Mesenteric fat pad (tissue), 1 donor: ENCODE data around the gene KLHL36. TPM values are rescaled to one million over a fixed set of nuclear protein-coding genes. Genes with fewer than 3 reads are reported as not detected.
A peak's percentile ranks its signal among the peaks of the same experiment; 100 is the strongest.

ENCODE experiments used
- DNase-seq: peaks from one replicate; pipeline ENCODE4 v3.0.0-alpha.2; 2020; ENCODE audit warnings: low spot score
- long read RNA-seq: library from polyadenylated mRNA; unstranded; transcript quantifications from one replicate; pipeline ENCODE4 v2.0.0, GENCODE V29; 2020
- total RNA-seq: library from RNA; stranded (reverse); fragmentation: NEBNext Ultra II Directional; extraction: Animal tissue kit (Norgen Biotek cat#: 25700); gene quantifications from one replicate; pipeline ENCODE4 v1.2.1, GENCODE V29; 2021
- donor health status: DM: yes; HTN: yes; CAD: no.

KLHL36 gene
- total RNA-seq, result 55.4 TPM
- long read RNA-seq, transcript KLHL36-204 (5 exons, 2,173 nt), result major isoform, 41 of 104 reads
- long read RNA-seq, partial matches to known transcripts, result 30 of 104 reads
- long read RNA-seq, other reads (novel, unspliced or antisense), result 33 of 104 reads

DNA sequence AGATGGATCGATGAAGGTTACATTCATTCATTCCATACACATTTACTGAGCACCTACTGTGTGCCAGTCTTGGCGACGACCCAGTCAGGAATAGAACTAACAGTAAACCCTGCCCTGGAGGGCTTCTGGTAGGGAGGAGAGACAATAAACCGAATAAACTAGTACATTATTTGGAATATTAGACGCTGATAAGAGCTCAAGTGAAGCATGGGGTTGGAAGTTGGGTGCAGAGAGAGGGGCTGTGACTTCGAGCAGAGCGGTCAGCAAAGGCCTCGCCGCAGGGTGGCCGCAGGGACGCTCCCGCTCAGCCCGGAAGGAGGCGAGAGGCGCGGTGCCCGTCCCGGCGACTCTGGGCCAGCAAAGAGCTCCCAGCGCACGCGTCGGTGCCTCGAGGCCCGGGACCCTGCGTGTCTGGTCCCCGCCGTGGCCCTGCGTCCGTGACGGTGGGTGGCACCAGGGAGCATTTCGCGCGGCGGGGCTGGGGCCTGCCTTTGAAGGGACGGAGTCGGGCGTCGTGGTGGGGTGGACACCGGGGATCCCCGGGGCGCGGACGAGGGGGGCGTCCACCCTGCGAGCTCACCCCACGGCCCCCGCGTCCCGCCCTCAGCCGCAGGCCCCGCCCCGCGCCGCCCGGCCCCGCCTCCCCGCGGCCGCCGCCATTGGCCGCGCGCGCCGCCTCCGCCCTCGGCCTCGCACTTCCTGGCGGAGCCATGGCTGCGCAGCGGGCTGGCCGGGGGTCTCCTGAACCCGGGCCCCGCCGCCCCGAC, at the start of gene KLHL36:
KLHL36 (plus strand) TSS at position 684 of the 767 bp plus-strand sequence. CDS start 2,357 bp downstream, outside the sequence.
- peak; percentile 92 for DNase-seq

DNA sequence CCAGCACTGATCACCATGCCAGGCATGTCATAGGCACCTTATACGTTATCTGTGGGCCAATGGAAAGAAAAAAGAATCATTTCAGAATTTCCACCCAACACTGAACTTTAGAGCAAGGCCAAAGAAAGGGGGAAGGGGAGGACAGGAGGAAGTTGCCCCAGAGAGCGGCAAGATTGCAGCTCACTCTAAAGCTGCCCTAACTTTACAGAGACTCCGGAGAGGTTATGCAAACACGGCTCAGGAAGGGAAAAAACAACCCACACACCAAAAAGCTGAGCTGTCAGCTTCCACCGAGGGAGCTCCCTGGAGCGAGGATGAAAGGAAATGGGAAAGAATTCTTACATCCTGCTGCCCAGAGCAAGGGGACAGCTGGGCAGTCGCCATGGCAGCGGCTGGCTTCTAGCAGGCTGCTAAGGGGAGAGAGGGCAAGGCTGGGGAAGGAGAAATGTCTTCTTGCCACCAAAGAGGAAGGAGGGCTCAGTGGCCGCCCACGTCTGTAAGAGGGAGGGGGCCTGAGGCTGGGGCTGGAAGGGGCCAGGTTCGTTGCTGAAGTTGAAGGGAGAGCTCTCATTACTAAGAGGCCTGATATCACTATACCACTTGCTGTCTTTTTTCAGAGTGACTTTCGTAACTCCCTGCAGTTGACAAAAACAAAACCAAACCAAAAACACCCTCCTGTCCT, 48.6 kb upstream of the KLHL36 start:
- DNase-seq, result no peak

DNA sequence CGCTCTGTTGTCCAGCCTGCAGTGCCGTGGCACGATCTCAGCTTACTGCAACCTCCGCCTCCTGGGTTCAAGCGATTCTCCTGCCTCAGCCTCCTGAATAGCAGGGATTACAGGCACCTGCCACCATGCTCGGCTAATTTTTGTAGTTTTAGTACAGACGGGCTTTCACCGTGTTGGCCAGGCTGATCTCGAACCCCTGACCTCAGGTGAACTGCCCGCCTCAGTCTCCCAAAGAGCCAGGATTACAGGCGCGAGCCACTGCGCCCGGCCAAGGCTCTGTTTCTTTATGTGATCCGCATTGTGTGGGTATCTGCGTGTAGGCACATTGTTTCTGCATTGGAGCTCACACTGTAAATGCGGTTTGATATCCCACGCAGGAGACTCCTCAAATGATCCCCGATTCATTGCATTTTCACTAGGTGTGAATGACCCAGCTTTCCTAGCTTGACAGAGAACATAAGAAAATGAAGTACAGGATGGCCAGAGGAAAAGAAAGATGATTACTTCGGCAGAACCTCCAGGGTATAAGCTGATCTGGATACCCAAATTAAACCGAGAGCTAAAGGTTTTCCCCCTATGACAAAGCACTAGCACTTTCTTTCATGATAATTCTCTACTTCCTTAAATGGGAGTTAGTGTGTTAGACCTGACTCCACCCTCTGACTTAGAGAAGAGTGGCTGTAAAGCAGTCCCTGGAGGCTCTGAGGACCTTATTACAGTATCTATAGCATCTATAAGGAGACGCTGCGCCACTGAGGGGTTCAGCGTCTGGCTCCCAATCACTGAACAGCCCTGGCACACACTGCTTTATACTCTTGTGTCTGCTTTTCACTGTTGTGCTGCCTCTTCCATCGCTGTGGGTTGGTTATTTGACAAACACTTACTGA, 47.7 kb upstream of the KLHL36 start:
- DNase-seq, result no peak

- DNase-seq, result peak; percentile 95
These were observed 45.0 kb upstream of the KLHL36 start for GRCh38 chr16:84603140-84603816.

- no peak for DNase-seq
These were observed 44.4 kb upstream of the KLHL36 start for GRCh38 chr16:84603940-84604339.

- DNase-seq, result no peak
These were observed 43.8 kb upstream of the KLHL36 start for GRCh38 chr16:84604477-84605013.

DNA sequence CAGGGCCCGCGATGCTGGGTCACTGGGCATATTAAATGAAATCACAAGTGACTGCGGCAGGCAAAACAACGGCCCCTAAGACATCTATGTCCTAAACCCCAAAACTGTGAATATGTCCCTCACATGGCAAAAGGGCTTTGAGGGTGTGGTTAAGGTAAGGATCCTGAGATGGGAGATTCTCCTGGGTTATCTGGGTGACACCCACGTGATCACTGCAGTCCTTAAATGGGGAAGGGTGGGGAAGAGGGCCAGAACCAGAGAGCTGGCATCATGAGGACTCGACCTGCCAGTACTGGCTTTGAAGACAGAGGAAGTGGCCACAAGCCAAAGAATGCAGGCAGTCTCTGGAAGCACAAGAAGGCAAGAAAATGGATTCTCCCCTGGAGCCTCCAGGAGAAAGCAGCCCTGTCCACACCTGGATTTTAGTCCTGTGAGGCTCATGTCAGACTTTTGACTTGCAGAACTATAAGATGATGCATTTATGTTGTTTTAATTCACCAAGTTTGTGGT, 42.9 kb upstream of the KLHL36 start:
- no peak for DNase-seq

DNA sequence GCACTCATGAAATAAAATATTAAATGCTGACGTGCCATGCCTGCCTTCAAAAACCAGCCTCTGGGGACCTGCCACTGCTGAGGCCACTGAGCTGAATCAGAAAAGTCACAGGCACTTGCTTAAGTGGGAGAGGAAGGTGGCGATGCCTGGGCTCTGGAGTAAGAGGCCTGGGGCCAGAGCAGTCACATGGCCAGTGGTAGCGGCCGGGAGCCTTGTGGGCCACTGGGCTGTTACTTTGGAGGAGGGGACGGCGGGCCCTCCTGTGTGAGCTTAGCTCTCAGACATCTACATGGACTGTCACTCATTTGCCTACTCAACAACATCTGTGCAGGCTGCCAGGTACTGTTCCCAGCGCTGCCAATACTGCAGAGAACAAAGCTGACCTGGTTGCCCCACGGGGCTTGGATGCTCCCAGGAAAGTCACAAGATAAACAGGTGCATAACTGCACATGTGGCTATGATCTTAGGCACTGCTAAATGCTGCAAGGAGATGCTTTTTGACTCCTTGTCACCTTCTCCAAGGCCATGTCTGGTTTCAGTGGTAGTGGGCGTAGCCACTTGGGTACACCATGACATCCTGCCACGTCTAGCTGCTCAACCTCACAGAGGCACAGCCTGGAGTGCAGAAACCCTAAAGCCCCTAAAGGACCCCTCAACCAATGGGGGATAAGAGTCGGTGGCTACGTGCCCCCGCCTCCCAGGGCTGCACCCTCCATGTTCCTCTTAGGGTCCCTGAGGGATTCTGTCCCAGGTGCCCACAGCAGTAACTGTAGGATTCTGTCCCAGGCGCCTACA, 42.0 kb upstream of the KLHL36 start:
- no peak for DNase-seq

GRCh38 chr16:84607061-84607460, 41.2 kb upstream of the KLHL36 start:
- no peak for DNase-seq

DNA sequence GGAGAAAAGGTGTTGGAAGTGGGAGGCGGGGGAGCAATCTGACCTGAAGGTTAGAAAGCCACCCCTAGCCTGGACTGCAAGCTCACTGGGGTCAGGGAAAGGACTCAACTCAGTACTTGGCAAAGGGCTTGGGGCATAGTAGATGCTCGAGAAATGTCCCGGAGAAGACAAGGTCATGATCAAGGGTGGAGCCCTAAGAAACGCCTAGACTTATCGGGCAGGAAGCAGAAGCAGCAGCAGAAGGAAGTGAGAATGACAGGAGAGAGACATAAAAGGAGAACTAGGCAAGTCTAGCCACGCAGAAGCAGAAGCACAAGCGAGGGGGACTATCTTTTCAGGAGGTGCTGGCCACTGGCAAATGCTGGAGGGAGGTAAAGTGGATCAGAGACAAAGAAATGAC, 40.6 kb upstream of the KLHL36 start:
- no peak for DNase-seq

DNA sequence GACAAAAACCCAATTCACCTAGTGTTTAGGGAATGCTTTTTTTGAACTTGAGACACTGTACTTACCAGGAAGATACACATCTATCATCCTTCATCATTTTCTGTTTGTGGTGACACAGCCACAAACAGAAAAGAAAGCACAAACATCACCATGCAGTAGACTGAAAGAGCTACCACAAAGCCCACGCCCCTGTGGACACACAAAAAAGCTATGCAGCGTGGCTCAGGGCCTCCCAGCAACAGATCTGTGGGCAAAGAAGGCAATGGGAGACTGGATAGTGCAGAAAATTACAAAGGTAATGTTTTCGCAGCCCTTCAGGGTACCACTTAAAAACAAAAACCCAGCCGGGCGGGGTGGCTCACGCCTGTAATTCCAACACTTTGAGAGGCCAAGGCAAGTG, 40.0 kb upstream of the KLHL36 start:
- no peak for DNase-seq

GRCh38 chr16:84609563-84610177, 38.6 kb upstream of the KLHL36 start:
- DNase-seq, result no peak

GRCh38 chr16:84610376-84610775, 37.9 kb upstream of the KLHL36 start:
- DNase-seq, result no peak

DNA sequence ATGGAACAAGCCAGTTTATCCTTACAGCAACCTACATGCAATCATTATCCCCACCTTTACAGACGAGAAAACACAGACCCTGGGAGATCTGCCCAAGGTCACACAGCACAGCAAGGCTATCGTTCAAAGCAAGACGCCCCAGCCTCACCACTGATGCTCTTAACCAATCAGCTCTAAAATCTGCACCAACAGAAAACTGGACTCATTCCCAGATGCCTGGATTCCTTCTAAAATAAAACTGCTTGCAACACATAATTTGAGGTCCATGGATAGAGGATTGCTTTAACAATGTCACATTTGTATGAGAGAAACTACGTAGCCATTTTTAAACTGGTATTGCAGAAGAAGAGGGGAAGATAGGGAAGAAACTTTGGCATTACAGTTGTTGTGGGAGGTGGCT, 37.3 kb upstream of the KLHL36 start:
- no peak for DNase-seq

DNA sequence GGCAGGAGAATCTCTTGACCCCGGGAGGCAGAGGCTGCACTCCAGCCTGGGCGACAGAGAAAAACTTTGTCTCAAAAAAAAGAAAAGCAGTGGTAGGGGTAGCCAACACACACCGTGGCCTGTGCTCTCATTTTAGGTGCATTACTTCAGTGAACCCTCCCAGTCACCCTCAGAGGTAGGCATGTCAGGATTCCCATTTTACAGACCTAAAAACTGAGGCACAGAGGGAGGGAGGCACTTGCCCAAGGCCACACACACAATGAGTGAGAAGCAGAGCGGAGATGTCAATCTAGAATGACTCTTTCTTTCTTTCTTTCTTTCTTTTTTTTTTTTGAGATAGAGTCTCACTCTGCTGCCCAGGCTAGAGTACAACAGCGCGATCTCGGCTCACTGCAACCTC, 35.6 kb upstream of the KLHL36 start:
- DNase-seq, result no peak

GRCh38 chr16:84613408-84614072, 34.8 kb upstream of the KLHL36 start:
- DNase-seq, result no peak

GRCh38 chr16:84614073-84614459, 34.2 kb upstream of the KLHL36 start:
- no peak for DNase-seq

GRCh38 chr16:84614623-84614967, 33.7 kb upstream of the KLHL36 start:
- no peak for DNase-seq
